Suppressor macrophage treated with lipopolysaccharide for 1 hour (primary cell): ENCODE results near the gene FAM50B.

Experiments used
- DNase-seq, 3 donors: peaks; one replicate each; pipeline ENCODE4 v3.0.0-alpha.2; 2020 to 2022

FAM50B gene

DNA sequence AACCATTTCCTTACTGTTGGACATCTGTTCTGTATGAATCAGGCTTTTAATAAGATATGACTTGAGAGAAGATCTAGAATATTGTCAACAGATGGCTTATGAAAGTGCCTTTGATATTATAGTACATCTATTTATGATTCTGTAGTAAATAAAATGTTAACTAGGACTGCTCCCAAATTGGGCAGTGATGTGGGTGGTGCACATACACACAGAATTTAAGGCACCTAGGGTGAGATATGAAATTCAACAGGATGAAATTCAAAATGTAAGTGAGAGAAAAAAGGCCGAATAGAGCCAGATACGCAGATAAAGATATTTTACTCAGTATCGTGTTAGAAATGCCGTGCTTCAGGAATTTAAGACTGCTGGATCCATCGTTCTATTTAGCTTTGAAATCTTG, 26.3 kb downstream of the FAM50B start:
- no peak for DNase-seq

DNA sequence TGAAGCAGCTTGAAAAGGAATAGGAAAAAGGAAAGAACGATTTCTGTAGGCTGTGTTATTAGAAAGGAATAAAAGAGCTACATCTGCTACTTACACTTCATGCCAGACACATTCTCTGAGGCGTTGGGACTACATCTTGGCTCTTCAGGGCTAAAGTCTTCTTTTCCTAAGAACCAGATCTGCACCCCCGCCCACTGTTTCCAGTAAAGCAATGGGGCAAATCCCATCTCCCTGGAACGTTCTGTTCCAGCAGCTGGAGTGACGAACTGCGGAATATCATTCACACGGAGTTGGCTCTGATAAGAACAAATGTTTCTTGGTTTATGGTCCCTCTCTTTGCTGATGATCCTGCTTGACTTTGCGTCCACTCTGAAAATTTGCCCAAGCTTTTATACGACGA, 26.9 kb downstream of the FAM50B start:
- DNase-seq: no peak

DNA sequence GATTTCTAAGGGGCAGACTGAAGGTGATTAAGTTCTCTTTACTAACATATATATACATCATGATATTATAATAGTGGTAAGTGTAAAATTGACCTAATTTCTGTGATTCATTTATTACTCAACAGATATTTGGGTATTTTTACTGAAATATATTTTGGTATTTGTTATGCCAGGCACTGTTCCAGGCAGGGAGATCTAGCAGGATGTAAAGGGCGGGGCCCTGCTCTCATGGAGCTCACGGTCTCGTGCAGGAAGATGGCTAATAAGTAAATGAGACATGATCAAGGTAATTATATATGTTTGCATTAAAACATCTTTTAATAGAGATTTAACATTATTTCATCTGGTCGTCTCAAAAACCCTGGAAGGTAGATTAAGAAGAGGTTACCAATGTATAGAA, 27.7 kb downstream of the FAM50B start:
- DNase-seq: no peak

DNA sequence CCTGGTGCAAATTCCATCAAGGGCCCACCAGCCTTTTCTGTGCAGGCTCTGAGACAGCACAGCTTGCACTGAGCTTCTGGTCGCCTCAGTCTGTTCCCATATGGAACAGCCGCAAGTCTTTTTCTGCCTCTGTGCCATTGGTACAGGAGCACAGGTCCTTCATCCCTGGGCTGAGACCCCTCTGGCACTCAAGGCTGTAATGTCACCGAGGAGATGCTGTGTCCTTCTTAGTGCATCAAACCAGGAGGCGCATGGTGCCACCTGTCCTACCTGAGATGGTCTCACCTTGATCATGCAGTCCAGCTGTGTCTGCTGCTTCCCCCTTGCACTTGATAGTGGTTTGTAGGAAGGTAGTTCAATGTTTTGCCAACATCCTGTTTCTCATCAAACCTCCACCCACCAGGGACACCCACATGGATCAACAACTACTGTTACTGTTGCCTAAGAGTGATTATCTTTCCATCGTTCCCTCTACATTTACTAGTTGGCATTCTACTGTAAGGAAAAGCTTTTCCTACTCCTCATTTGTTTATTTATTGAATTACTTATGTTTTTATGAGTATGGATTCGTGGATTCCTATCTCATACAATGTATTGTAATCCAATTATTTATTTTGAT, 29.0 kb downstream of the FAM50B start:
- peak in 2 of 3 donors; percentile 33 to 42 for DNase-seq

DNA sequence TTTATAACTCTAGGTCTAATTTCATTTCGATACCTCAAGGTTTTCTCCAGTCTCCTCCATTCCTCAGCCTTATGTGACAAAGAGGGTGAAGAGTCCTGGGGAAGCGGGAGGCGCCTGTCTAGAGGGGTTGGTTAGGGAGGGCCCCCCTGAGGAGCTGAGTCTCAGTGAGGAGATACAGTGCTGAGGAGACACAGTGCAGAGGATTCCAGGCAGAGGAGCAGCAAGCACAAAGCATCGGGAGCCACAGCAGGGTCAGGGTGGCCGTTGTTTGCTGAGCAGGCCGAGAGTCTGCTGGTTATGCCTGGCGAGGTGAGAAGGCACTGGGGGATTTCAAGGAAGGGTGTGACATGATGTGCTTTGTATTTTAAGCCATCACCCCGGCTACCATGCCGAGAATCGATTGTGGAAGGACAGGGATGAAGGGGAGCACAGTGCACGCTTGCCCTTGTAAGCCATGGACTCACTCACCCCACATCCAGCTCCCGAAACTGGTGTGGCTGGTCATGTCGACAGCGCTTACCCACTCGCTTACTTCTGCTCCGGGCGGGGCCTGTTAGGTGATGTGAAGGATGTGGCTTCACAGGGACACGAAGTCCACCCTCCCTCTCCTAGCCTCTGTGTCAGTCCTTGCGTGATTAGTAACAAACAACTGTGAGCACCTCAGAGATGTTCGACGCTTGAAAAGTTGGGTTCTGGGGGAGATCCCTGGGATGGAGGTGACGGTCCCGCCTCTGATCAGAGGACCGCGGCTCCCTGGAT, 30.2 kb downstream of the FAM50B start:
- DNase-seq: no peak

DNA sequence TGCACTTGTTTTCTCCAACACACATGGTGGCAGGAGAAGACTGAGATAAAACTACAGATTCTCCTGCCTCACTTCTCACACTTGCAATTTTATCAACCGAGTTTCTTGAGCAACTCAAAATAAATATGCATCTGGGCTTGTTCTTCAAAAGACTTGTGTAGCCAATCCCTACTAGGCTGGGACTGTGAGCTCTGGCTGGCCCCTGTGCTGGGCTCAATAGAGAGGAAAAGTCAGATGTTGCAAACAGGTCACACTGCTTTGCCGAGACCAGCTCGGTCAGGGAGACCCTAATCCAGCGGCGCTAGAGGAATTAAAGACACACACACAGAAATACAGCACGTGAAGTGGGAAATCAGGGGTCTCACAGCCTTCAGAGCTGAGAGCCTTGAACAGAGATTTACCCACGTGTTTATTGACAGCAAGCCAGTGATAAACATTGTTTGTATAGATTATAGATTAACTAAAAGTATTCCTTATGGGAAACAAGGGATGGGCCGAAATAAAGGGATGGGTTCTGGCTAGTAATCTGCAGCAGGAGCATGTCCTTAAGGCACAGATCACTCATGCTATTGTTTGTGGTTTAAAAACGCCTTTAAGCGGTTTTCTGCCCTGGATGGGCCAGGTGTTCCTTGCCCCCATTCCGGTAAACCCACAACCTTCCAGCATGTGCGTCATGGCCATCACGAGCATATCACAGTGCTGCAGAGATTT, 32.7 kb downstream of the FAM50B start:
- DNase-seq: no peak

DNA sequence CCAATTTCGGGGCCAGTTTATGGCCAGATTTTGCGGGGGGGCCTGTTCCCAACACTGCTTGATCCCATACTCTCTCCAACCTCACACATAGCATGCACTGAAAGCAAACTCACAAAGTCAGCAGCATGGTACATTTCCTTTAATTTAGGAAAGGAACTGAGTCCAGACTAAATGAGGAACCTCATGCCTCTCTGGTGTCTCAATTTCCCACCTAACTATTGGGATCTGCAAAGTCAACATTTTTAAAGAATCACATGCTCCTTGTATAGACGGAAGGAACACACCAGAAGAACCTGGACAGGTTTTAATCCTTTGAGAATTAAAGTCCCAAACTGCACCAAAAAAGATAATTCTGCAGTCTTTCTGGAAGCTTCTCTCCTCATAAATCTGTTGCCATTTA, 33.3 kb downstream of the FAM50B start:
- DNase-seq: no peak

DNA sequence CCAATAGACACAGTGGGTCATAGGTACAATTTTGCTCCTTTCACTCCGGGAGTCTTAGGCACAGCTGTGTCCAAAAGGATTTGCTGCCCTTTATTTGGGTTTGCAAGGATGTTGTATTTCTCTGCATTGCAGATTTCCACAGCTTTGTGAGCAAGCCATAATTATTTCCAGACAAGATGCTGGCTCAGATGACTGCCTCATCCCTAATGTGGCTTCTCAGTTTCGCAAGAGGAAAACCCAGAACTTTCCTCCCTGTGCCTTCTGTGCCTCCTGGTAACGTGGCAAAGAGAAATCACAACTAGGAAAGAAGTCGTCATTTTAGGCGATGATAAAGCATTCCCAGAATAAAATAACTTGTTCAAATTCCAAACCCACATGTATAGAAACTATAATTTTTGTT, 33.7 kb downstream of the FAM50B start:
- peak; percentile 52 to 71 (median 58) for DNase-seq

DNA sequence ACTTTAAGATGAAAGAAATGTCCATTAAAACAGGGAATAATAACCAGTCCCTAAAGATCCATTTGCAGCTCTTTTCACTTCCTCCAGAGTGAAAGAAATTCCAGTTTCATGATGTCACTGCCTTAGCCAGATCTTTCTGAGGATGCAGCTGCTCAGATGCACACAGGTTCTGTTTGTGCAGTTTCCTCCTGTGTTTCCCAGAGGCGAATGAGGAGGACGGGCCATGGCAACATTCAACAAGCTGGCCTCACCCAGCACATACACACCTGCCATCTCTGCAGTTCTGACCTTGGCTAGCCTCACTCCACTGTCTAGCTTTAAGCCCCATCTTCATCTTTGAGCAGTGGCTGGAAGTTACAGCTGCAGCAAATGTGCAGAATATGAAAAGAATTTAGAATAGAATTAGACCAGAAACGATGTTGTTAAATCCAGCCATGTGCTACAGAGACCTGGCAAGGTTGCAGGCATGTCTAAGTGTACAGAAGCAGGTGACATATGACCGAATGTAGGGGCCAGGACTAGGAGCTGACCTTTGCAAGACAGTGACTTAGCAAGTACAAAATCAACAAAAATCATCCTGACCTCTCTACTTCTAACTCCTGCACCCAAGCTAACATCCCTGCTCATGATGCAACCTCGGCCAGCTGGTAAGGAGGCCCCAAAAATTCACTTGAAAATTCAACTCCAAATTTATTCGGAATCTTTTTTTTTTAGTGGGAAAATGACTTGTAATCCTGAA, 35.0 kb downstream of the FAM50B start:
- DNase-seq: no peak

DNA sequence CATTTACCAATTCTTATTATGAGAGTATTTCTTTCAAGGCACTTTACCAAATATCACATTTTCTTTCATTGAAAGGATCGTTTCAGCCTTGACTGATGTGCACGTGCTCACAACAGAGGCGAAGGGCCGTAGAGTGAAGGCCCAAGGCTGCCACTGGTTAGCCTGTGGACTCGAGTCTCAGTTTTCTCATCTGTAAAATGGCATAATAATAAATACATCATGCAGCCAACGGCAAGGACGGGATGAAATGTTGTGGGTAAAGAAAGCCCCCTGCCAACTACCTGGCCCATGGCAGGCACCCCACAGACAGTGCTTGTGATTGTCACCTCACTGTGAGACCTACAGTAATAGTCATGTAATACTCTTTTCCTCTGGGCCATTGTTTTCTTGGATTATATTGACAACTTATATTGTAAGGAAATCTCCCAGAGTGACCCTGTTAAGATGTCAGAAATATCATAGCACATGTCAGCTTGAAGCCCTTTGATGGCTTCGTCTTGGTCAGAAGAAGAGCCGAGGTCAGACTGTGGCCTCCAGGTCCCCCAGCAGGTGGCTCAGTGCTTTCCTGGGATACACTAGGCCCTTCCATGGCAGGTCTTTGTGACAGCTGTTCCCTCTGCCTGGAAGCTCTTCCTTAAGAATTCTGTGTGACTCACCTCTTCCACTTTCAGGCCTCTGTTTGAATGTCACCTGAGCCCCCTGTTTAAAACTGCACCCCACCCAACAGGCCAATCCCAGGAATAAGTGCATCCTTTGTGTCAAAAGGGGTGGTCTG, 36.3 kb downstream of the FAM50B start:
- DNase-seq: peak in 1 of 3 donors; percentile 17

DNA sequence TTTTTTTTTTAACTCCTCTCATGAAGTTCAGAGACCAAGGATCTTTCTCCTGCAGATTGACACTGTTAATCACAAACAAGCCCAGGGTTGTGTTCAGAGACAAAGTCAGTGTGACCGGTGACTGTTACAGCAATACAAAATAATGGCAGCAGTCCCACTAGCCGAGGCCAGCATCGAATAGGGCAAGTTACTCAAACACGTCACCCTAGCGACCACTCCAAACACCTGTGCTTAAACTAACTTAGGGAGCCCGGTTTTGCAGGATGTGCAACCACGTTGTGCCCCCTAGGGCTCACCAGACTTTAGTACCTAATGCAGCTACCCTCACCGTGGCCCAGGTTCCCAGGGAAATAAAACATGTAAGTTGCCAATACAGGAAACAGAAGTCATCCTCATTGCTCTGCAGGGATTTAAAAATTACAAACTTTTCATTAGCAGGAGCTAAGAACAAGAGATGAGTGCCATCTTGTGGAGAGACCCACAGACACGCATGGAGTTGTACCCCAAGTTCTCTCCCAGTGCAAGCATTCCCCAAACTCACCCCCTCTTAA, 38.1 kb downstream of the FAM50B start:
- peak; percentile 50 to 64 (median 61) for DNase-seq

DNA sequence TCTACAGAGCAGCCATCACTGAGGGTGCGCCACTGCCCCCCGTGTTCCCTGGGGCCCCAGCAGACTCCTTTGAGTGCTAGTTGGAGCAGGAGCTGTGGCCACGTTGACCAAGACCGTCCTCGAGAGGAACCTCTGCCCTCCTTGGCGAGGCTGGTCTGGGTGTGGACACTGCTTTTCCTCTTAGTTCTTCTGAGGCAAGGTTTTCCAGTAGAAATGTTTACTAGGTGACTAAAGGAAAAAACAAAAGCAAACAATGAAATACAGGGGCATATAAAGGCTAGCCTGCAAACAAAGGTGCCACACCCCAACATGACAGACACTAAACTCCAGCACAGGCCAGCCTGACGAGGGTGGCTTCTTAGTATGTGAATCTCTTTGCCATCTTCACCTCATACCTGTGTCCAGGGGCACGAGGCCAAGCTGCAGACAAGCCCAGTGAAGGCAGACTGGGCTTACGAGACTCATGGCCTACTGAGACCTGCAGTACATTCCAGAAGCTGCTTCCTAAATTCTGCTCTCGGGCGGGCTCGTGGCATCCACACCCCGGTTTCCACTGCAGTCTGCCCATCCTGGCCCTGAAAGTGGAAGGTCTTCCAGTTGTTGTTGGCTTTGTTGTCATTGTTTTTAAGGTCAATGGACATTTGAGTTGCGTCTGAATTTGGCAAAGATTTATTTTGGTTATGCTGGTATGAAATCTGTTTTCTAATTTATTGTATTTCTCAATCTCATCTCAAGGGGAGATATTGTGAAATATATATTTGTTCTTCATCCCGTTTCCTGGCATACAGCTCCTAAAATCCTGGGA, 39.2 kb downstream of the FAM50B start:
- DNase-seq: no peak

DNA sequence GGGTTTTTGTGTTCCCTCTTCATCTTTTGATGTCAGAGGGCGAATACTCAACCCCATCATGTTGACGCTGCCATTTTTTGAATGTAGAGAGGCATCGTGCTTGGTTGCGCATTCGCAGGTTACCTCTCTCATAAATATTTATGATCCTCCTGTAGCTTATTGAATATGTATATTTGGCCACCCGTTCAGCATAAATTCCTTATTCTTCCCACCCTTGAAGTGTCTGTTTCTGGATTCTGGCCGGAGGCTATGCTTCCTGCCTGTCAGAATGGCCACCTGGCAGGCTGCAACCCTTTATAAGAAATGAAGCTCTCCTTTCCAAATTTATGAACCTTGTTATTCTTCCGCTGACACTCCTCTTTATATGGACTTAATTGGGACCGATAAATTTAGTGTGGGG, 40.9 kb downstream of the FAM50B start:
- DNase-seq: no peak

DNA sequence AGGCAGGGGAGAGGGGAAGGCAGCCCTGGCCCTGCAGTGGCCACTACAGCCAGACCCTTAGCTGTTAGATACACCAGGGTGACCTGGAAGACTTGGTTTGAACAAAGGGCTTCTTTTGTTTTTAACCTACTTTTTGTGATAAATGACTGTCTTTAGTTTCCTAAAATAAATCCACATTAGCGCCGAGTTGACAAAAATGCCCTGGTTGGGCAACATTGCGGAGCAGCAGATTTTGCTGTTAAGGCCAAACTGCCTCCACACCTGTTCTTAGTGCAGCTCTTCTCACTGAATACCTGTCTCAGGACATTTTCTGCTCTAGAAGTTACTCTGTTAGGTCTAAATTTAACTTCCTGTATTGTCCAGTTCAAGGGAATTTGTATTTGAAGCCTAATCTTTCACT, 42.7 kb downstream of the FAM50B start:
- no peak for DNase-seq

DNA sequence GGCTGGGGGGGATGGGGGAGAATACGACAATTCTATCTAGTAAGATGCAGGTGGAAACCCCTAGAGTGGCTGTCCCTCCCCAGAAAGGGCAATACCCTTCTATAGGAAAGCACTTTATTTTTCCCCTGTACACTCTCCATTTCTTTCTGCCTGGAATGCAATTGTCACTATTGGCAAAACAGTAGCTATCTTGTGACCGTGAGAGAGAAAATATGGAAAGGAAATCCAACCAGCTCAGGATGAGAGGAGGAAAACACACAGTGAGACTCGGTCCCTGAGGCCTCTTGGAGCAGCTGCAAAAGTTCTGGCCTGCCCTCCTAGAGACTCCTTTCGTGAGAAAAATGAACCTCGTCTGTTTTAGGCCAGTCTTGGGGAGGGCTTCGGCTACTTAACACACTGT, 43.4 kb downstream of the FAM50B start:
- no peak for DNase-seq

DNA sequence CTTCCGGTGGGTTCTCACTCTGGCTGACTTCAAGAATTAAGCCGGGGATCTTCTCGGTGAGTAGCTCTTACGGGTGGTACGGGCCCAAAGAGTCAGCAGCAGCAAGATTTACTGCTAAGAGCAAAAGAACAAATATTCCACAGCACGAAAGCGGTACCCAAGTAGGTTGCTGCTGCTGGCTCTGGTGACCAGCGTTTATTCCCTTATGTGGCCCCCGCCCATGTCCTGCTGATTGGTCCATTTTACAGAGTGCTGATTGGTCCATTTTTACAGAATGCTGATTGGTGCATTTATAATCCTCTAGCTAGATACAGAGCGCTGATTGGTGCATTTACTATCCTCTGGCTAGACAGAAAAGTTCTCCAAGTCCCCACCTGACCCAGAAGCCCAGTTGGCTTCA, 44.3 kb downstream of the FAM50B start:
- no peak for DNase-seq

DNA sequence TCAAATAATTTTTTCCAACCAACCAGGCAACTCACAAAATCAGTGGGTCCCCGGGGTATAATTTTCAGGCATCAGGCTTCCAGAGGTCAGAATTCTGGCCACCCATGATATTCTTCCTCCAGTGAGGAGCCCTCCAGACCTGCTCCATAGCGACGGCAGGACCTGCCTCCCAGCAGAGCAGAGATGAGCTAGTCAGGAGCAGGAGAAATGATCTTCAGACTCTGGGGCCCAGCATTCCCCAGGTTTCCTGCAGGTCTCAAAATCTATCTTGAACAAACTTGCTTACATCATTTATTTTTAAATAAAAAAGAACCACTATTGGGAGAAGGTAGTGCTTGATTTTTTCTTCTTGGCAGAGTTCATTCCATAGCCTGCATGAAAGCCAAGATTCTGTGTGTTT, 44.7 kb downstream of the FAM50B start:
- DNase-seq: no peak

DNA sequence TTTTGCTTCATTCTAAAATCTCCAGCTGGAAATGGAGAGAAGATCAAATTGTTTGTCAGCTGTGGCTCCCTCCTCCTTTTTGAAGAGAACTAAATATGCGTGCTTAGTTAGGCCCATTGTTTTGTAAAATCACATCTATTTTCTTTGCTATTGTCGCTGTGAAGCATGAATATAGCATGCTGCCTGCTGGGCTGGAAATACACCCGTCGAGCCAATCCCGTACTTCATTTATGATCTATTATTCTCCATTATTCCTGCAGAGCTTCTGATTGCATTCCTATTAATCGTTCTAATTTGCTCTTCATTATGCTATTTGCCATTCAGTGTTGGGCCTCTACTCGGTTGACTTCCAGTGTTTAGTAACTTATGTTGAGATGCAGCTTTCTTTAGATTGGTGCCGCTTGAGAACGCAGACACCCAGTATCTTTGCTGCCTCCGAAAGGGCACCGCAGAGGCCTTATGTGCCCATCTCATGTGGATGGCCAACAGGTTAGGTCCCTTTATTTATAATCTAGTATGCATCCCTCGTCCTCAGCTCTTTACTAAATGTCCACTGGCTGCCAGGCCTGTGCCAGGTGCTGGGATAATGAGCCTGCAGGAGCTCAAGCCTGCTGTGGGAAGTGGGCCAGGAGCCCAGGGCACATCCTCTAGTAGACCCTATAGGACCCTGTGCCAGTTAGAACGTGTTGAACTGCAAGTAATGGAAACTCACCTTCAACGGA, 45.6 kb downstream of the FAM50B start:
- DNase-seq: no peak

DNA sequence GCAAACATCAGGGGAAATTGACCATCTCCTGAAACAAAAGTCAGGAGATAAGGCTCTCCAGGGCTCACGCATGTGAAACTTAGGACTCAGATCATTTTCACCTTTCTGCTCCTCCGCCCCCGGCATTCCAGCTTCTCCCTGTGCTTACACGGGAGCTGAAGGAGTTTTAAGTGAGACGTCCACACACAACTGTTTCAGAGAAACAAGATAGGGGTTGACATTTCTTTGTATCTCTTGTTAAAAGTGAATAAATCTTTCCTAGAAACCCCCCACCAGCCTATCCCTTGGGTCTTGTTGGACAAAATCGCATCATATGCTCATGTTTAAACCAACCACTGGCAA, 46.1 kb downstream of the FAM50B start:
- DNase-seq: no peak

DNA sequence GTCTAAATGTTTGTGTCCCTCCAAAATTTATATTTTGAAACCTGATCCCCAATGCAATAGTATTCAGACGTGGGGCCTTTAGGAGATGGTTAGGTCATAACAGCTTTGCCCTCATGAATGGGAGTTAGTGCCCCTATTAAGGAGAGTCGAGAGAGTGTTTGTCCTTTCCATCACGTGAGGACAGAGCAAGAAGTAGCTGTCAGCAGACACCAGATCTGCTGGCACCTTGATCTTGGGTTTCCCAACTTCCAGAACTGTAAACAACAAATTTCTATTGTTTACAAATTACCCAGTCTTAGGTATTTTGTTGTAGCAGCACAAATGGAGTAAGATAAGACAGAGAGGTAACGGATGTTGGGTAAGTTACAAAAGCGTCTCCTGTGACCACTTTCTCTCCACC, 46.6 kb downstream of the FAM50B start:
- no peak for DNase-seq
